Measurements from ENCODE around the gene DEFB132. TPM values are rescaled to one million over a fixed set of nuclear protein-coding genes. Genes with fewer than 3 reads are reported as not detected.

The DEFB132 gene
- total and polyA plus RNA-seq, 9 of the 15 experiments (the other 6 are each of a cell fraction or from before 2014, with no cell fraction given), result not detected

DNA sequence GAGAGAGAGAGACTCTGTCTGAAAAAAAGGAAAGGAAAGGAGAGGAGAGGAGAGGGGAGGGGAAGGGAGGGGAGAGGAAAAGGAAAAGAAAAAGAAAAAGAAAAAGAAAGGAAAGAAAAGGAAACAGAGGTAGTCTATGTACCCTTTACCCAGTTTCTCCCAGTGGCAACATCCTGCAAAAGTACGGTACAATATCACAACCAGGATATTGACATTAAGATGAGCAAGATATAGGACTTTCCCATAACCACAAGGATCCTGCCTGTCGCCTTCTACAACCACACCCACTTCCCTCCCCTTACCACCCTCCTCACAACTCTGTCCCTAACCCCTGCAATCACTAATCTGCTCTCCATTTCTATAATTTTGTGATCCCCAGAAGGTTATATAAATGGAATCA is 29.0 kb downstream of the DEFB132 start:
- no peak for ATAC-seq
- Histone ChIP-seq H3K27ac (ENCODE audit: extremely low read depth, low read depth, low read length) (no peak overlapping the region), H3K9me1 (ENCODE audit: control insufficient read depth, insufficient read depth, low read length) (no peaks in the 10 kb centered on the region), H2AFZ (ENCODE audit: low read depth, low read length) (no peak overlapping the region), H3K9ac (ENCODE audit: insufficient read depth in 1 of 2, low read depth in 2 of 2, low read length in 2 of 2) (no peak overlapping the region), H3K9me3 (replicated peaks; ENCODE audit: control insufficient read depth, insufficient read depth, low read depth, low read length) (peaks cover 5% of the 10 kb centered on the region; the same call in 1 of the 2 replicates), H3K27me3 (ENCODE audit: control insufficient read depth in 2 of 2, insufficient read depth in 2 of 2, low read length in 2 of 2) (no peaks in the 10 kb centered on the region), H3K36me3 (ENCODE audit: control insufficient read depth, insufficient read depth, low read length) (peaks cover 17% of the 10 kb centered on the region; the same call in 2 of the 3 replicates), H4K20me1 (replicated peaks; ENCODE audit: control insufficient read depth, insufficient read depth, low read length) (no peaks in the 10 kb centered on the region), H3K4me2 (ENCODE audit: insufficient read depth, low read length) (no peak overlapping the region), H3K79me2 (ENCODE audit: control insufficient read depth, insufficient read depth, low read length) (peaks cover 18% of the 10 kb centered on the region), H3K4me1 (replicated peaks in 1 of 2; ENCODE audit: control insufficient read depth in 2 of 2, insufficient read depth in 2 of 2, low read length in 2 of 2) (peaks cover 4 to 6% of the 10 kb centered on the region in 2 experiments; a peak in 3 of 5 replicates), H3K4me3 (no peak overlapping the region)
- CTCF ChIA-PET (ENCODE audit: low intra/inter-chr PET ratio), result no interaction called here
- POLR2A ChIA-PET, result no interaction called here
- WGBS (ENCODE audit: insufficient coverage, low coverage, missing lambda C conversion rate), result 31% methylated on average over 2 of the region's 2 CpGs
- in situ Hi-C loops (cut with MboI), result no loop called here
- intact Hi-C loops (cut with micrococcal nuclease), result no loop called here
- TF ChIP-seq ZNF12 (CRISPR knock-in tag; IDR thresholded peaks at IDR 0.05), result no peak
- TF ChIP-seq HSF4 (CRISPR knock-in tag; IDR thresholded peaks at IDR 0.05; ENCODE audit: borderline replicate concordance), result no peak
- TF ChIP-seq ZNF507 (tag; conservative IDR thresholded peaks at IDR 0.05), result no peak
- no peak for TF ChIP-seq E2F4 (CRISPR knock-in tag; IDR thresholded peaks at IDR 0.05; ENCODE audit: low read depth)
- TF ChIP-seq EP400 (IDR thresholded peaks at IDR 0.05), result no peak
- peak in 1 of 2 experiments; percentile 21; a peak in 1 of 4 replicates for TF ChIP-seq FOXA3 (CRISPR knock-in tag; conservative IDR thresholded peaks at IDR 0.05 in 1 of 2, IDR thresholded peaks at IDR 0.05 in 1 of 2)
- TF ChIP-seq XRCC3 (IDR thresholded peaks at IDR 0.05), result no peak
- TF ChIP-seq SP2 (IDR thresholded peaks at IDR 0.05; ENCODE audit: extremely low read depth, low read depth, low read length, poor library complexity, severe bottlenecking), result no peak
- TF ChIP-seq SNRNP70 (optimal IDR thresholded peaks at IDR 0.05; ENCODE audit: low read depth, low read length), result no peak
- peak; percentile 21 for TF ChIP-seq PCBP2 (IDR thresholded peaks at IDR 0.05; ENCODE audit: low read depth, low read length, poor library complexity, severe bottlenecking)
- TF ChIP-seq FOXA1 (IDR thresholded peaks at IDR 0.05; ENCODE audit: borderline replicate concordance), result no peak
- no peak for TF ChIP-seq ZSCAN32 (CRISPR knock-in tag; IDR thresholded peaks at IDR 0.05)
- no peak for TF ChIP-seq MECOM (CRISPR knock-in tag; IDR thresholded peaks at IDR 0.05)
- TF ChIP-seq CHD2 (IDR thresholded peaks at IDR 0.05; ENCODE audit: low read depth, low read length), result no peak
- no TSS peak for BruUV-seq (replicated peaks)
- no peak for DNase-seq (ENCODE audit: extremely low read depth in 1 of 4, low spot score in 3 of 4)
- no peak for FAIRE-seq
